Breast epithelium (tissue), 3 donors: ENCODE measurements around the gene ARNT2.

Experiments
- POLR2A ChIP-seq: fragments of 450-650 bp; IDR thresholded peaks from one replicate; pipeline ENCODE4 v1.6.1; 2016; ENCODE audit warnings: antibody characterized with exemption, mild to moderate bottlenecking, moderate library complexity
- TF ChIP-seq, protein P1 (sequence below), 3 donors: fragments of 450-650 bp; IDR thresholded peaks; one replicate each; pipeline ENCODE4 v1.5.1; 2016 to 2017; ENCODE audit warnings: antibody characterized with exemption in 3 of 3, mild to moderate bottlenecking in 3 of 3, moderate library complexity in 3 of 3

DNA sequence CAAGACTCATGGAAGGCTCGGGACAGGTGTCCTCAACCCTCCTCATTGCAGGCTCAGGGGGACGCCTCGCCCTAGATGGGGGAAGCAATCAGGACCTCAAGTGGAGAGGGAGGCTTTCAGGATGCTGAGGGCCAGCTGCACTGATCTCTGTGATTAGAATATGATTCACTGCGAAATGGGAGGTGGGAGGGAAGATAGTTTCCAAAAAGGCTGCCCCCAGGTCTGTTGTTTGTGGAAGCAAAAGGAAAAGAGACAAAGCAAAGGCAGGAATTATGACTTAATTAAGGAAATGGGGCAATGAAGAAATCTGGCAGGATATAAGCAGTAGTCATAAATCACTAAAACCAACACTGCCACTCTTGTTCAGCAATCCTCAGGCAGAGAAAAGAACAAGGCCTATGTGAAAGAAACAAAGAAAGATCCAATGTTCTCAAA, 205.3 kb downstream of the ARNT2 start:
- TF ChIP-seq POLR2A, result no peak
- TF ChIP-seq, protein P1, sequence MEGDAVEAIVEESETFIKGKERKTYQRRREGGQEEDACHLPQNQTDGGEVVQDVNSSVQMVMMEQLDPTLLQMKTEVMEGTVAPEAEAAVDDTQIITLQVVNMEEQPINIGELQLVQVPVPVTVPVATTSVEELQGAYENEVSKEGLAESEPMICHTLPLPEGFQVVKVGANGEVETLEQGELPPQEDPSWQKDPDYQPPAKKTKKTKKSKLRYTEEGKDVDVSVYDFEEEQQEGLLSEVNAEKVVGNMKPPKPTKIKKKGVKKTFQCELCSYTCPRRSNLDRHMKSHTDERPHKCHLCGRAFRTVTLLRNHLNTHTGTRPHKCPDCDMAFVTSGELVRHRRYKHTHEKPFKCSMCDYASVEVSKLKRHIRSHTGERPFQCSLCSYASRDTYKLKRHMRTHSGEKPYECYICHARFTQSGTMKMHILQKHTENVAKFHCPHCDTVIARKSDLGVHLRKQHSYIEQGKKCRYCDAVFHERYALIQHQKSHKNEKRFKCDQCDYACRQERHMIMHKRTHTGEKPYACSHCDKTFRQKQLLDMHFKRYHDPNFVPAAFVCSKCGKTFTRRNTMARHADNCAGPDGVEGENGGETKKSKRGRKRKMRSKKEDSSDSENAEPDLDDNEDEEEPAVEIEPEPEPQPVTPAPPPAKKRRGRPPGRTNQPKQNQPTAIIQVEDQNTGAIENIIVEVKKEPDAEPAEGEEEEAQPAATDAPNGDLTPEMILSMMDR (IDR thresholded peaks at IDR 0.05), result no peak
